Heart left ventricle (tissue), 16 donors: ENCODE results near the gene SEC61A1. TPM values are rescaled to one million over a fixed set of nuclear protein-coding genes. Genes with fewer than 3 reads are reported as not detected.

Experiments
- ATAC-seq, 4 donors: fragments of 200-7000 bp; cut with Tn5 transposase; one replicate each; pipeline ENCODE4 v1.9.1; 2020 to 2022; ENCODE audit warnings: moderate library complexity in 4 of 4, mild to moderate bottlenecking in 3 of 4, moderate number of reproducible peaks in 1 of 4
- DNase-seq, 5 donors: peaks; one replicate each; pipeline ENCODE4 v3.0.0-alpha.2; 2020
- H3K27ac ChIP-seq, 12 donors: fragments of 200-600 bp; sonication (generic) in 4 of 12; one replicate each; pipeline versions ENCODE4 v1.5.0 to v1.8.0; 2016 to 2022; ENCODE audit warnings: mild to moderate bottlenecking in 2 of 12
- H3K27me3 ChIP-seq, 9 donors: fragments of 200-600 bp; sonication (generic) in 2 of 9; one replicate each; pipeline versions ENCODE4 v1.5.1 to v1.8.0; 2016 to 2022; ENCODE audit warnings: mild to moderate bottlenecking in 3 of 9
- H3K36me3 ChIP-seq, 9 donors: fragments of 200-600 bp; sonication (generic) in 2 of 9; one replicate each; pipeline versions ENCODE4 v1.5.0 to v1.8.0; 2018 to 2022; ENCODE audit warnings: mild to moderate bottlenecking in 2 of 9
- H3K4me1 ChIP-seq, 12 donors: fragments of 200-600 bp; sonication (generic) in 4 of 12; one replicate each; pipeline versions ENCODE4 v1.5.0 to v1.8.0; 2016 to 2022; ENCODE audit warnings: mild to moderate bottlenecking in 3 of 12
- H3K4me3 ChIP-seq, 12 donors: fragments of 200-600 bp; sonication (generic) in 4 of 12; one replicate each; pipeline versions ENCODE4 v1.5.0 to v1.8.0; 2017 to 2022; ENCODE audit warnings: mild to moderate bottlenecking in 9 of 12, moderate library complexity in 4 of 12
- H3K9me3 ChIP-seq, 12 donors: fragments of 200-600 bp; sonication (generic) in 4 of 12; one replicate each; pipeline versions ENCODE4 v1.5.0 to v1.8.0; 2016 to 2022; ENCODE audit warnings: mild to moderate bottlenecking in 1 of 12
- POLR2A ChIP-seq, 2 donors: fragments of 450-650 bp; IDR thresholded peaks; one replicate each; pipeline ENCODE4 v1.6.1; 2017; ENCODE audit warnings: antibody characterized with exemption in 2 of 2, mild to moderate bottlenecking in 2 of 2, moderate library complexity in 2 of 2
- WGBS, 4 donors: extraction: QIAGEN DNeasy Blood & Tissue Kit in 2 of 4; methylation state at CpG; one replicate each; pipeline versions ENCODE4 v1.1.5 to v1.1.7; 2013 to 2018; 5-methylcytosine and 5-hydroxymethylcytosine counted together
- intact Hi-C, 10 donors: fragments of 100-400 bp; cut with DNase I; formaldehyde crosslinking; loops; one replicate each; pipeline versions ENCODE4 v1.11.1 to v1.14.2; 2022
- polyA plus RNA-seq, 2 donors: library from polyadenylated mRNA; stranded (reverse); fragments of 200-250 nt; gene quantifications; one replicate each; pipeline ENCODE4 v1.2.3, GENCODE V29; 2013
- total RNA-seq, 9 donors: library from RNA; depleted of rRNA in 2 of 9; stranded (reverse); fragments of >200 nt in 2 of 9; fragmentation: NEBNext Ultra II Directional in 3 of 9; extraction: Animal tissue kit (Norgen Biotek cat#: 25700) in 3 of 9; gene quantifications; one replicate each; pipeline versions ENCODE4 v1.1.0 to v1.2.4, GENCODE V29; 2016 to 2023
- TF ChIP-seq, protein P1 (sequence below), 12 donors: fragments of 200-600 bp; sonication (generic) in 4 of 12; IDR thresholded peaks; one replicate each; pipeline versions ENCODE4 v1.5.0 to v1.8.0; 2018 to 2022; ENCODE audit warnings: antibody characterized with exemption in 12 of 12, mild to moderate bottlenecking in 5 of 12
- donor health status: ischemic (EF 13 %, LVEDD 7.1; RV severe dilation, severe dysfunction).
- donor health status: healthy with polysubstance abuse.
- donor health status: DM: no; HTN: yes; CAD: no.
- donor health status: DM: no; HTN: no; CAD: no.
- donor health status: ischemic (EF 25% LVEDD 6.9; RV normal size, moderate dysfunction).
- donor health status: ischemic (EF 25% LVEDD 5.7; RV mildly dilated, moderate dysfunction).
- donor health status: healthy.
- donor health status: DM: yes; HTN: yes; CAD: no.
- donor health status: ischemic (EF 35%, LVEDD 5.7; RV mildly dilated, moderate dysfunction).
- donor health status: nonischemic (EF 11% LVEDD 7.7; RV severe dilation, severe dysfunction).
- donor health status: DM: yes; HTN: yes; CAD: no.
- donor health status: PGD.
- donor health status: ischemic (EF 29% LVEDD 5.4; RV normal size, mild dysfunction).
- donor health status: nonischemic (EF 23%, LVEDD 6.1; RV moderate dilation, normal function).

Gene SEC61A1
- total and polyA plus RNA-seq, 11 donors: 36.5 to 179 (median 78.2) TPM

DNA sequence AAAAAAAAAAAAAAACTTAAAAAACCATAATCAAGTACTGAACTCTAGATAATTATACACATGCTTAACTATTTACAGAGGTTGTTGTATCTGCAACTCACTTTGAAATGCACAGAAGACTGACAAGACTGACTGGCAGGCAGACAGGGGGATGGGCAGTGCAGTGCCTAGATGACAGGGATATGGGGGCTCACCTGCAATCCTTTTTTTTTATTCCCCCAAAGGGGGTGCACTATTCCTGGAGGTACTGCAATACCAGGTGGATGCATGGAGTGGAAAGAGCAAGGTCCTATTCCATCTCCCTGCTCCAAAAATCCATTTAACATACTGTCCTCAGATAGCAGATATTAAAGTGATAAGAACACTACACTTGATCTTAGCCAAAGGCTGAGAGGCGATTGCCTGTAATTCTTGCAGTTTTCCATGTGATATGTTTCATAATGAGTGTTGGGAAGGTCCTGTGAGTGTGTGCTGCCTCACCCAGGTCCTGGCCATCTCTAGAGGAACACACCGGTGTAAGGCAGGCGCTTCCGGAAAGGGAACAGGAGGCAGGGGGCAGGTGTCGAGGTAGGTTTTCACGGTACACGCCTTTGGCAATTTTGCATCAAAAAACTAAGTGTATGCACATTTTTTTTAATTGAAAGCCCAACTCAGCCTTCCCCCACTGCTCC is 22.7 kb downstream of the SEC61A1 start:
- ATAC-seq (no peak), DNase-seq (no peak)
- TF ChIP-seq, protein P1, sequence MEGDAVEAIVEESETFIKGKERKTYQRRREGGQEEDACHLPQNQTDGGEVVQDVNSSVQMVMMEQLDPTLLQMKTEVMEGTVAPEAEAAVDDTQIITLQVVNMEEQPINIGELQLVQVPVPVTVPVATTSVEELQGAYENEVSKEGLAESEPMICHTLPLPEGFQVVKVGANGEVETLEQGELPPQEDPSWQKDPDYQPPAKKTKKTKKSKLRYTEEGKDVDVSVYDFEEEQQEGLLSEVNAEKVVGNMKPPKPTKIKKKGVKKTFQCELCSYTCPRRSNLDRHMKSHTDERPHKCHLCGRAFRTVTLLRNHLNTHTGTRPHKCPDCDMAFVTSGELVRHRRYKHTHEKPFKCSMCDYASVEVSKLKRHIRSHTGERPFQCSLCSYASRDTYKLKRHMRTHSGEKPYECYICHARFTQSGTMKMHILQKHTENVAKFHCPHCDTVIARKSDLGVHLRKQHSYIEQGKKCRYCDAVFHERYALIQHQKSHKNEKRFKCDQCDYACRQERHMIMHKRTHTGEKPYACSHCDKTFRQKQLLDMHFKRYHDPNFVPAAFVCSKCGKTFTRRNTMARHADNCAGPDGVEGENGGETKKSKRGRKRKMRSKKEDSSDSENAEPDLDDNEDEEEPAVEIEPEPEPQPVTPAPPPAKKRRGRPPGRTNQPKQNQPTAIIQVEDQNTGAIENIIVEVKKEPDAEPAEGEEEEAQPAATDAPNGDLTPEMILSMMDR (IDR thresholded peaks at IDR 0.05): no peak
- no peak for TF ChIP-seq POLR2A (IDR thresholded peaks at IDR 0.05)
- Histone ChIP-seq H3K4me3 (peak overlapping the region in 11 of 12 donors; percentile 34 to 63 (median 53)), H3K36me3 (peaks cover 0 to 37% (median 31%) of the 10 kb centered on the region in 9 donors), H3K27ac (peak overlapping the region in 8 of 12 donors; percentile 8 to 60 (median 29)), H3K4me1 (peaks cover 0 to 56% (median 27%) of the 10 kb centered on the region in 12 donors), H3K9me3 (no peaks in the 10 kb centered on the region), H3K27me3 (no peaks in the 10 kb centered on the region)
- intact Hi-C loops: loop anchor here in 6 of 10 donors (5.0 to 10.0 kb wide), 6 partner anchors 47 to 532 kb away; partner anchors contain the start of gene RUVBL1 (in 1 of the 6)
- WGBS, 4 donors: 17 to 39% (median 24%) methylated on average over 7 of the region's 7 CpGs

- H3K4me3 ChIP-seq: peak overlapping the region; percentile 8 to 63 (median 52)
- peaks cover 0 to 65% (median 29%) of the 10 kb centered on the region in 12 donors for H3K4me1 ChIP-seq
- no peaks in the 10 kb centered on the region for H3K27me3 ChIP-seq
- H3K9me3 ChIP-seq: no peaks in the 10 kb centered on the region
- TF ChIP-seq, protein P1 (IDR thresholded peaks at IDR 0.05): peak; percentile 94 to 99 (median 98)
- peak in 1 of 2 donors; percentile 36 for TF ChIP-seq POLR2A (IDR thresholded peaks at IDR 0.05)
- DNase-seq (peak; percentile 86 to 95 (median 91)), ATAC-seq (peak; percentile 81 to 91 (median 85))
- H3K27ac ChIP-seq: peak overlapping the region in 6 of 12 donors; percentile 26 to 60 (median 50)
- 5 to 8% (median 7%) methylated on average over 35 to 78 of the region's 78 CpGs for WGBS, 4 donors
- H3K36me3 ChIP-seq: peaks cover 0 to 36% (median 23%) of the 10 kb centered on the region in 9 donors
- intact Hi-C loops: loop anchor here in 6 of 10 donors (5.0 to 10.0 kb wide), 6 partner anchors 46 to 531 kb away; partner anchors contain the start of gene RUVBL1 (in 1 of the 6)
Observed at GRCh38 chr3:128075522-128076482, 23.6 kb downstream of the SEC61A1 start.

GRCh38 chr3:128076483-128077201 is 24.4 kb downstream of the SEC61A1 start:
- Histone ChIP-seq H3K4me3 (peak overlapping the region; percentile 20 to 63 (median 52)), H3K27ac (peak overlapping the region in 4 of 12 donors; percentile 31 to 65 (median 46)), H3K27me3 (no peaks in the 10 kb centered on the region), H3K9me3 (no peaks in the 10 kb centered on the region), H3K4me1 (peaks cover 0 to 72% (median 31%) of the 10 kb centered on the region in 12 donors), H3K36me3 (peaks cover 0 to 31% (median 16%) of the 10 kb centered on the region in 9 donors)
- DNase-seq (peak in 2 of 5 donors; percentile 43 to 50), ATAC-seq (peak in 3 of 4 donors; percentile 1 to 9 (median 8))
- intact Hi-C loops: loop anchor here in 6 of 10 donors (5.0 to 10.0 kb wide), 6 partner anchors 46 to 531 kb away; partner anchors contain the start of gene RUVBL1 (in 1 of the 6)
- TF ChIP-seq, protein P1 (IDR thresholded peaks at IDR 0.05): no peak
- peak in 1 of 2 donors; percentile 23 for TF ChIP-seq POLR2A (IDR thresholded peaks at IDR 0.05)
- 11 to 43% (median 19%) methylated on average over 21 to 79 of the region's 79 CpGs for WGBS, 4 donors
